HG03066 (cell line): ENCODE data around the gene ADGRV1.

ENCODE experiments used
- ATAC-seq: cut with Tn5 transposase; IDR thresholded peaks from one replicate; pipeline ENCODE4 v1.9.1; 2021; ENCODE audit warnings: low read depth; ENCODE audit not compliant: unreplicated experiment

Gene ADGRV1

GRCh38 chr5:91170266-91170665 lies 611.7 kb downstream of the ADGRV1 start:
- no peak for ATAC-seq

- no peak for ATAC-seq
Measured at GRCh38 chr5:91171322-91171721, 612.7 kb downstream of the ADGRV1 start.

- no peak for ATAC-seq
Measured at GRCh38 chr5:91174396-91174795, 615.8 kb downstream of the ADGRV1 start.

DNA sequence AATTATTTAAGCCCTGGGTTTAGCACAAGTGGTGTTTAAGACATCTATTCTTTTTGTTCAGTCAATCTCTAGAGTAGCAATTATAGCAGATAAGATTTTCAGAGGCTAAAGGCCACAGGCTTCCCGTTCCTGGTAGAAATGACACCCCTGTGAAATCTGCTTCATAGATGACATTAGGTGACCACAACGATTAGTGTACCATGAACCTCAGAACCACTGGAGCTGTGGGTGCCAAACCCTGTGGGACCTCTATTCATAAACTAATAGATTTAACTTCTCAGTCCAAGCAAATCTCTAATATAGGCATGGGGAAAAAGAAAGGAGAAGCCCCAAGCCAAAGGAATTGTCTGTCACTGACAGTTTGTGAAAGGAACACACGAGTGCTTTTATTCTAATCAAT lies 617.1 kb downstream of the ADGRV1 start:
- ATAC-seq = no peak

- ATAC-seq = no peak
Measured at GRCh38 chr5:91176288-91177016, 617.9 kb downstream of the ADGRV1 start.

GRCh38 chr5:91177085-91177484 lies 618.5 kb downstream of the ADGRV1 start:
- ATAC-seq = no peak

GRCh38 chr5:91177639-91178038 lies 619.0 kb downstream of the ADGRV1 start:
- ATAC-seq = no peak

- no peak for ATAC-seq
Measured at GRCh38 chr5:91178461-91178860, 619.9 kb downstream of the ADGRV1 start.

- no peak for ATAC-seq
Measured at GRCh38 chr5:91179018-91179417, 620.4 kb downstream of the ADGRV1 start.

- no peak for ATAC-seq
Measured at GRCh38 chr5:91180506-91180905, 621.9 kb downstream of the ADGRV1 start.

- no peak for ATAC-seq
Measured at GRCh38 chr5:91182763-91183162, 624.2 kb downstream of the ADGRV1 start.

- ATAC-seq = no peak
Measured at GRCh38 chr5:91183743-91184142, 625.1 kb downstream of the ADGRV1 start.

GRCh38 chr5:91186101-91186500 lies 627.5 kb downstream of the ADGRV1 start:
- no peak for ATAC-seq

DNA sequence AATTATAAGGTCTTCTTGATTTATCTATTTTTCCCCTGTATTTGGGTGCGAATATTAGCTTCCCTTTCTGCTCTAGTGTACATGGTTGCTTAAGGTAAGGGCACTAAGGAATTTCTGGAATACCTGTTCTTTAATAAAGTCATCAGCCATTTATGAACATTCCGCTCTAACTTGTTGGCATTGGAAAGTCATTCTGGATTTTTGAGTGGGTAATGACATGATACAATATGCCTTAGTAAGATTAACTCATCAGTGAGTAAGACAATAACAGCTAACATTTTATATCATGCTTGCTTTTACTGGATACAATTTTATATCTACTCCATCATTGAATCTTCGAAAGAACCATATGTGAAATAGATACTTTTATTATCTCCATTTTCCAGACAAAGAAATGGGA lies 628.4 kb downstream of the ADGRV1 start:
- ATAC-seq = no peak

GRCh38 chr5:91188755-91189154 lies 630.2 kb downstream of the ADGRV1 start:
- no peak for ATAC-seq

- ATAC-seq = peak; percentile 85
Measured at GRCh38 chr5:91189480-91190313, 631.1 kb downstream of the ADGRV1 start.

GRCh38 chr5:91190314-91190690 lies 631.7 kb downstream of the ADGRV1 start:
- peak; percentile 34 for ATAC-seq

GRCh38 chr5:91194824-91195381 lies 636.3 kb downstream of the ADGRV1 start:
- ATAC-seq = no peak

DNA sequence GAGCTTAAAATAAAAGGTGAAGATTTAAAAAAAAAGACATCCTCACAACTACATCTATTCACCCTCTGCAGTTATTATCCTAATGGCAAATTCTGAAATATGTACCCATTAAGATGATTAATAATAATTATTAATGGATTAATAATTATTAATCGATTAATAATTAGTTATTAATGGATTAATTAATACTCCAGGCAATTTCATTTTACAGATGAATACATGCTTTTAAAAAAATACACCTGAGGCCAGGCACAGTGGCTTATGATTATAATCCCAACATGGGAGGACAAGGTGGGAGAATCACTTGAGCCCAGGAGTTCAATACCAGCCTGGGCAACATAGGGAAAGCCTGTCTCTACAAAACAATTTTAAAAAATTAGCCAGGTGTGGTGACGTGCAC lies 642.1 kb downstream of the ADGRV1 start:
- ATAC-seq = no peak

DNA sequence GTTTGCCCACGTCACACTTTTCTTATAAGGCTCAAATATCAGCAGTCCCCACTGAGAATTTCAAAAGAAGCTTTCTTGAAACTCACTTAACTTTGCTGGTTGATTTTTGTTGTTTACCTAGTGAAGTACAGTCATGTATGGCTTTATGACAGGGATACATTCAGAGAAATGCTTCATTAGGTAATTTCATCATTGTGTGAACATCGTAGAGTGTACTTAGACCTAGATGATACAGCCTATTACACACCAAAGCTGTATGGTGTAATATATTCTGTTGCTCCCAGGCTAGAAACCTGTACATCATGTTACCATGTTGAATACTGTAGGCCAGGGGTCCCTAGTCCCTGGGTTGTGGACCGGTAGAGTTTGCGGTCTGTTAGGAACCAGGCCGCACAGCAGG lies 647.5 kb downstream of the ADGRV1 start:
- no peak for ATAC-seq

GRCh38 chr5:91206734-91207133 lies 648.1 kb downstream of the ADGRV1 start:
- ATAC-seq = no peak

- ATAC-seq = no peak
Measured at GRCh38 chr5:91207248-91207647, 648.7 kb downstream of the ADGRV1 start.
